Measurements from ENCODE around the gene KLHL29. TPM values are rescaled to one million over a fixed set of nuclear protein-coding genes. Genes with fewer than 3 reads are reported as not detected.

Gene KLHL29
- total RNA-seq, 1 experiment from 2014 or later, result 2.4 TPM

GRCh38 chr2:23459032-23459431 lies 74.1 kb downstream of the KLHL29 start:
- Histone ChIP-seq H3K4me2 (ENCODE audit: insufficient read depth, insufficient read length, low read length) (no peak overlapping the region), H3K9me3 (ENCODE audit: control insufficient read depth, low read depth, low read length) (no peaks in the 10 kb centered on the region), H4K20me1 (ENCODE audit: control insufficient read depth, insufficient read depth, insufficient read length) (no peaks in the 10 kb centered on the region), H3K14ac (ENCODE audit: insufficient read depth, low read length) (no peak overlapping the region), H3K27ac (ENCODE audit: insufficient read length, low read depth, low read length) (no peak overlapping the region), H3K56ac (ENCODE audit: insufficient read length, low read depth, low read length) (no peak overlapping the region), H4K5ac (ENCODE audit: insufficient read length, low read depth, low read length) (no peak overlapping the region), H3K18ac (ENCODE audit: insufficient read length, low read depth, low read length) (no peak overlapping the region), H4K91ac (ENCODE audit: insufficient read length, low read depth, low read length) (no peak overlapping the region), H2BK5ac (ENCODE audit: insufficient read length, low read length) (no peak overlapping the region), H3K9ac (ENCODE audit: extremely low read depth, insufficient read length, low read length) (no peak overlapping the region), H3K23ac (ENCODE audit: insufficient read length, low read depth, low read length) (no peak overlapping the region), H2AK5ac (ENCODE audit: insufficient read length, low read length) (no peak overlapping the region), H2BK12ac (ENCODE audit: insufficient read length, low read depth, low read length) (no peak overlapping the region), H3K23me2 (ENCODE audit: insufficient read length, low read depth, low read length, poor library complexity, severe bottlenecking) (peaks cover 3% of the 10 kb centered on the region), H3K79me1 (ENCODE audit: insufficient read depth, low read depth, low read length, poor library complexity, severe bottlenecking) (no peaks in the 10 kb centered on the region), H3T11ph (ENCODE audit: low read length) (no peak overlapping the region), H2BK15ac (ENCODE audit: low read depth, low read length) (no peak overlapping the region), H2AFZ (ENCODE audit: low read length) (no peak overlapping the region), H2BK120ac (ENCODE audit: low read depth, low read length, poor library complexity, severe bottlenecking) (no peak overlapping the region), H3K4ac (ENCODE audit: low read depth, low read length) (no peak overlapping the region), H3K27me3 (ENCODE audit: insufficient read depth, low read length) (no peaks in the 10 kb centered on the region), H4K8ac (replicated peaks; ENCODE audit: insufficient read length, low read depth, low read length) (no peak overlapping the region), H3K4me1 (ENCODE audit: insufficient read depth, low read length) (no peaks in the 10 kb centered on the region), H2BK20ac (ENCODE audit: low read depth, low read length, poor library complexity, severe bottlenecking) (no peak overlapping the region), H3K79me2 (ENCODE audit: insufficient read depth, low read length) (no peaks in the 10 kb centered on the region)
- H3K4me3 Mint-ChIP-seq, result no peak overlapping the region
- no peak overlapping the region for H3K27ac Mint-ChIP-seq
- H3K27me3 Mint-ChIP-seq (ENCODE audit: low read depth), result no peaks in the 10 kb centered on the region; the same call in 1 of the 2 replicates
- H3K9me3 Mint-ChIP-seq, result no peaks in the 10 kb centered on the region
- no peak for DNase-seq
- H3K36me3 Mint-ChIP-seq (ENCODE audit: insufficient read depth in 1 of 3, low read depth in 3 of 3), result no peaks in the 10 kb centered on the region
- peaks cover 2% of the 10 kb centered on the region in 2 experiments for H3K4me1 Mint-ChIP-seq
- TF ChIP-seq, protein P1, sequence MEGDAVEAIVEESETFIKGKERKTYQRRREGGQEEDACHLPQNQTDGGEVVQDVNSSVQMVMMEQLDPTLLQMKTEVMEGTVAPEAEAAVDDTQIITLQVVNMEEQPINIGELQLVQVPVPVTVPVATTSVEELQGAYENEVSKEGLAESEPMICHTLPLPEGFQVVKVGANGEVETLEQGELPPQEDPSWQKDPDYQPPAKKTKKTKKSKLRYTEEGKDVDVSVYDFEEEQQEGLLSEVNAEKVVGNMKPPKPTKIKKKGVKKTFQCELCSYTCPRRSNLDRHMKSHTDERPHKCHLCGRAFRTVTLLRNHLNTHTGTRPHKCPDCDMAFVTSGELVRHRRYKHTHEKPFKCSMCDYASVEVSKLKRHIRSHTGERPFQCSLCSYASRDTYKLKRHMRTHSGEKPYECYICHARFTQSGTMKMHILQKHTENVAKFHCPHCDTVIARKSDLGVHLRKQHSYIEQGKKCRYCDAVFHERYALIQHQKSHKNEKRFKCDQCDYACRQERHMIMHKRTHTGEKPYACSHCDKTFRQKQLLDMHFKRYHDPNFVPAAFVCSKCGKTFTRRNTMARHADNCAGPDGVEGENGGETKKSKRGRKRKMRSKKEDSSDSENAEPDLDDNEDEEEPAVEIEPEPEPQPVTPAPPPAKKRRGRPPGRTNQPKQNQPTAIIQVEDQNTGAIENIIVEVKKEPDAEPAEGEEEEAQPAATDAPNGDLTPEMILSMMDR (conservative IDR thresholded peaks at IDR 0.05), result no peak
- no CpG with 5 or more reads among the region's 2 CpGs for whole genome bisulfite sequencing (ENCODE audit: extremely low coverage, insufficient read length, low lambda C conversion rate)
